HG03097 (cell line): Measurements from ENCODE around the gene HCFC1R1.

ENCODE experiments used
- ATAC-seq: cut with Tn5 transposase; IDR thresholded peaks from one replicate; pipeline ENCODE4 v1.9.1; 2021; ENCODE audit not compliant: unreplicated experiment, low FRiP score

HCFC1R1 gene

GRCh38 chr16:3004319-3004718 lies 19.4 kb downstream of the HCFC1R1 start:
- ATAC-seq: peak; percentile 16

- ATAC-seq: peak; percentile 91
These were observed 20.0 kb downstream of the HCFC1R1 start for GRCh38 chr16:3003582-3004270.

- no peak for ATAC-seq
These were observed 22.4 kb downstream of the HCFC1R1 start for GRCh38 chr16:3001316-3001715.

- no peak for ATAC-seq
These were observed 23.2 kb downstream of the HCFC1R1 start for GRCh38 chr16:3000540-3000939.

- no peak for ATAC-seq
These were observed 23.8 kb downstream of the HCFC1R1 start for GRCh38 chr16:2999929-3000328.

GRCh38 chr16:2996298-2996697 lies 27.4 kb downstream of the HCFC1R1 start:
- no peak for ATAC-seq

- no peak for ATAC-seq
These were observed 31.2 kb downstream of the HCFC1R1 start for GRCh38 chr16:2992383-2993081.

GRCh38 chr16:2991566-2992261 lies 32.0 kb downstream of the HCFC1R1 start:
- ATAC-seq: no peak

GRCh38 chr16:2990891-2991290 lies 32.9 kb downstream of the HCFC1R1 start:
- ATAC-seq: no peak

GRCh38 chr16:2988590-2989099 lies 35.1 kb downstream of the HCFC1R1 start:
- no peak for ATAC-seq

GRCh38 chr16:2987833-2988232 lies 35.9 kb downstream of the HCFC1R1 start:
- no peak for ATAC-seq

- ATAC-seq: no peak
These were observed 36.5 kb downstream of the HCFC1R1 start for GRCh38 chr16:2987286-2987685.

GRCh38 chr16:2986623-2987188 lies 37.0 kb downstream of the HCFC1R1 start:
- ATAC-seq: no peak

- no peak for ATAC-seq
These were observed 37.8 kb downstream of the HCFC1R1 start for GRCh38 chr16:2985893-2986355.

- no peak for ATAC-seq
These were observed 38.3 kb downstream of the HCFC1R1 start for GRCh38 chr16:2985462-2985861.

GRCh38 chr16:2983706-2984136 lies 40.0 kb downstream of the HCFC1R1 start:
- no peak for ATAC-seq

- no peak for ATAC-seq
These were observed 41.3 kb downstream of the HCFC1R1 start for GRCh38 chr16:2982402-2982801.

GRCh38 chr16:2981899-2982250 lies 41.9 kb downstream of the HCFC1R1 start:
- no peak for ATAC-seq

- no peak for ATAC-seq
These were observed 42.4 kb downstream of the HCFC1R1 start for GRCh38 chr16:2981177-2981898.
